PC-3 (cell line): ENCODE measurements around the gene TRRAP. TPM values are rescaled to one million over a fixed set of nuclear protein-coding genes. Genes with fewer than 3 reads are reported as not detected.
A peak's percentile ranks its signal among the peaks of the same experiment; 100 is the strongest.
"Not testable (repeated sequence)": the region's sequence is repeated elsewhere in the genome, so short reads cannot be mapped to it uniquely, and the experiment has no call there.

Experiments used
- ATAC-seq: fragments of 200-7000 bp; cut with Tn5 transposase; 2 replicates; pipeline ENCODE4 v1.9.1; 2020; ENCODE audit warnings: mild to moderate bottlenecking, moderate library complexity
- BruUV-seq: library from RNA; stranded (reverse); fragments of 400-500 nt; replicated peaks from 2 replicates; lab custom pipeline; 2021; lab: Mats Ljungman, UMichigan
- CTCF ChIA-PET: fragments of 300-600 bp; sonication (Branson Sonifier 250); formaldehyde crosslinking; loops from one replicate; lab custom pipeline; 2022; ENCODE audit warnings: antibody characterized with exemption; lab: Charles Lee
- POLR2A ChIA-PET: fragments of 300-600 bp; sonication (Branson Sonifier 250); formaldehyde crosslinking; loops from one replicate; lab custom pipeline; 2022; ENCODE audit warnings: antibody characterized with exemption; ENCODE audit not compliant: unreplicated experiment; lab: Charles Lee
- DNase-seq: peaks from one replicate; pipeline ENCODE4 v3.0.0-alpha.2; 2015
- H2AFZ ChIP-seq: fragments of 300-600 bp; sonication (generic); 2 replicates; pipeline ENCODE4 v1.6.0; 2016; ENCODE audit warnings: antibody characterized with exemption, low read length
- H3F3A ChIP-seq: fragments of 300-600 bp; sonication (generic); one replicate; pipeline ENCODE4 v1.6.0; 2017; ENCODE audit warnings: antibody characterized with exemption, low read length, control low read depth, mild to moderate bottlenecking; ENCODE audit not compliant: unreplicated experiment
- H3K27ac ChIP-seq: fragments of 300-600 bp; sonication (generic); 2 replicates; pipeline ENCODE4 v1.5.1; 2016; ENCODE audit warnings: mild to moderate bottlenecking, low read length
- H3K27me3 ChIP-seq: fragments of 300-600 bp; sonication (generic); 2 replicates; pipeline ENCODE4 v1.6.1; 2016; ENCODE audit warnings: low read length, mixed read lengths
- H3K36me3 ChIP-seq: fragments of 300-600 bp; sonication (generic); 2 replicates; pipeline ENCODE4 v1.6.1; 2016; ENCODE audit warnings: low read depth, mixed run types, low read length, mixed read lengths
- H3K4me1 ChIP-seq: fragments of 300-600 bp; sonication (generic); 2 replicates; pipeline ENCODE4 v1.5.1; 2016; ENCODE audit warnings: low read length; ENCODE audit not compliant: insufficient read depth
- H3K4me2 ChIP-seq: fragments of 300-600 bp; sonication (generic); 2 replicates; pipeline ENCODE4 v1.6.0; 2016; ENCODE audit warnings: low read length
- H3K4me3 ChIP-seq: fragments of 300-600 bp; sonication (generic); 2 replicates; pipeline ENCODE4 v1.5.1; 2016; ENCODE audit warnings: mild to moderate bottlenecking, low read length, mixed read lengths
- H3K79me2 ChIP-seq: fragments of 300-600 bp; sonication (generic); 2 replicates; pipeline ENCODE4 v1.6.1; 2017; ENCODE audit warnings: low read length, mixed read lengths
- H3K9ac ChIP-seq: fragments of 300-600 bp; sonication (generic); 2 replicates; pipeline ENCODE4 v1.6.0; 2016; ENCODE audit warnings: mild to moderate bottlenecking, low read length
- H3K9me2 ChIP-seq: fragments of 300-600 bp; sonication (generic); replicated peaks from 2 replicates; pipeline ENCODE4 v1.6.1; 2016; ENCODE audit warnings: mixed run types, low read length, mixed read lengths
- H3K9me3 ChIP-seq: fragments of 300-600 bp; sonication (generic); 2 replicates; pipeline ENCODE4 v1.6.1; 2016; ENCODE audit warnings: low read length, mixed read lengths
- H4K20me1 ChIP-seq: fragments of 300-600 bp; sonication (generic); 2 replicates; pipeline ENCODE4 v1.6.1; 2016; ENCODE audit warnings: low read length, mixed read lengths
- CTCF ChIP-seq: fragments of 300-600 bp; sonication (generic); conservative IDR thresholded peaks from 2 replicates; pipeline ENCODE4 v1.5.1; 2017; ENCODE audit warnings: antibody characterized with exemption, low read depth, mild to moderate bottlenecking, low read length
- EZH2 ChIP-seq: fragments of 300-600 bp; sonication (generic); IDR thresholded peaks from one replicate; pipeline ENCODE4 v1.6.1; 2017; ENCODE audit warnings: antibody characterized with exemption, mild to moderate bottlenecking, low read length; ENCODE audit not compliant: unreplicated experiment
- EZH2phosphoT487 ChIP-seq: fragments of 300-600 bp; sonication (generic); IDR thresholded peaks from 2 replicates; pipeline ENCODE4 v1.6.1; 2018; ENCODE audit warnings: mild to moderate bottlenecking, antibody characterized with exemption, low read length, borderline replicate concordance
- intact Hi-C: fragments of 100-400 bp; cut with micrococcal nuclease; formaldehyde crosslinking; loops from 2 replicates; pipeline ENCODE4 v1.9.0; 2023
- total RNA-seq: library from RNA; depleted of rRNA; stranded (reverse); fragments of >200 nt; gene quantifications from 2 replicates; pipeline ENCODE4 v1.2.3, GENCODE V29; 2014

Gene TRRAP
- total RNA-seq, 1 experiment from 2014 or later, result 17.7 TPM

- ATAC-seq, result no peak
- H3K9ac ChIP-seq, result no peak overlapping the region
- peak; percentile 8 for DNase-seq
- H3K9me2 ChIP-seq, result no peaks in the 10 kb centered on the region
- intact Hi-C loops, result loop anchor here (1.0 to 5.0 kb wide), 3 partner anchors 93 to 420 kb away; no protein-coding TSS in a partner anchor
- H3K27ac ChIP-seq, result no peak overlapping the region
- BruUV-seq, result no TSS peak
- no peaks in the 10 kb centered on the region for H3F3A ChIP-seq
- no peak overlapping the region for H3K4me2 ChIP-seq
- no peaks in the 10 kb centered on the region for H4K20me1 ChIP-seq
- no peaks in the 10 kb centered on the region for H3K79me2 ChIP-seq
- H3K4me1 ChIP-seq, result no peaks in the 10 kb centered on the region
- TF ChIP-seq EZH2phosphoT487 (no peak), CTCF (no peak), EZH2 (no peak)
- no peak overlapping the region for H3K4me3 ChIP-seq
- H3K27me3 ChIP-seq, result no peaks in the 10 kb centered on the region
- ChIA-PET POLR2A (no interaction called here), CTCF (interaction anchor here (0.6 kb wide), 1 partner anchor 102 kb away, joined by 3 read pairs; no protein-coding TSS in a partner anchor)
- H2AFZ ChIP-seq, result no peak overlapping the region
- H3K36me3 ChIP-seq, result no peaks in the 10 kb centered on the region
- H3K9me3 ChIP-seq, result no peaks in the 10 kb centered on the region
Measured at GRCh38 chr7:98840722-98841121, 37.6 kb upstream of the TRRAP start.

GRCh38 chr7:98841179-98841997, 36.9 kb upstream of the TRRAP start:
- H3K79me2 ChIP-seq, result no peaks in the 10 kb centered on the region
- H3K4me3 ChIP-seq, result no peak overlapping the region
- H3K9ac ChIP-seq, result no peak overlapping the region
- no peaks in the 10 kb centered on the region for H3K36me3 ChIP-seq
- POLR2A ChIA-PET, result no interaction called here
- no peaks in the 10 kb centered on the region for H4K20me1 ChIP-seq
- H3K4me1 ChIP-seq, result no peaks in the 10 kb centered on the region
- no TSS peak for BruUV-seq
- H3K4me2 ChIP-seq, result no peak overlapping the region
- H3K27ac ChIP-seq, result no peak overlapping the region
- H3F3A ChIP-seq, result no peaks in the 10 kb centered on the region
- H3K9me2 ChIP-seq, result no peaks in the 10 kb centered on the region
- peak; percentile 75 for ATAC-seq
- peak; percentile 69 for DNase-seq
- no peak overlapping the region for H2AFZ ChIP-seq
- intact Hi-C loops, result loop anchor here (1.0 to 5.0 kb wide), 3 partner anchors 94 to 421 kb away; no protein-coding TSS in a partner anchor
- H3K27me3 ChIP-seq, result no peaks in the 10 kb centered on the region
- no peaks in the 10 kb centered on the region for H3K9me3 ChIP-seq
- no peak for TF ChIP-seq EZH2
- TF ChIP-seq CTCF, result peak; percentile 90
- TF ChIP-seq EZH2phosphoT487, result no peak
- CTCF ChIA-PET, result interaction anchor here (0.6 kb wide), 1 partner anchor 103 kb away, joined by 3 read pairs; no protein-coding TSS in a partner anchor

DNA sequence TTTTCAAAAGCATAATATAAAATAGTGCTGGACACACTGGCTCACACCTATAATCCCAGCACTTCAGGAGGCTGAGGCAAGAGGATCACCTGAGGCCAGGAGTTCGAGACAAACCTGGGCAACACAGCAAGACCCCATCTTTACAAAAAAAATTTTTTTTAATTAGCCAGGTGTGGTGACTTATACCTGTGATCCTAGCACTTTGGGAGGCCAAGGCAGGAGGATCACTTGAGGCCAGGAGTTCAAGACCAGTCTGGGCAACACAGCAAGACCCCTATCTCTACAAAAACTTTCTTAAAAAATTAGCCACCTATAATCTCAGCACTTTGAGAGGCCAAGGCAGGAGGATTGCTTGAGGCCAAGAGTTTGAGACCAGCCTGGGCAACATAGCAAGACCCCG, 35.8 kb upstream of the TRRAP start:
- H3K9me2 ChIP-seq, BruUV-seq, H3K9me3 ChIP-seq, H3K27ac ChIP-seq, H3K4me1 ChIP-seq, ATAC-seq, H3K36me3 ChIP-seq, H3K79me2 ChIP-seq, POLR2A ChIA-PET, H3K4me2 ChIP-seq, H3K9ac ChIP-seq, H3F3A ChIP-seq, H2AFZ ChIP-seq, H3K4me3 ChIP-seq, CTCF ChIA-PET, H4K20me1 ChIP-seq, H3K27me3 ChIP-seq, DNase-seq: not testable (repeated sequence)
- intact Hi-C loops, result loop anchor here (5.0 kb wide), 1 partner anchor 95 kb away; no protein-coding TSS in a partner anchor
